ENCODE results near the gene CIROP.

CIROP gene, protein sequence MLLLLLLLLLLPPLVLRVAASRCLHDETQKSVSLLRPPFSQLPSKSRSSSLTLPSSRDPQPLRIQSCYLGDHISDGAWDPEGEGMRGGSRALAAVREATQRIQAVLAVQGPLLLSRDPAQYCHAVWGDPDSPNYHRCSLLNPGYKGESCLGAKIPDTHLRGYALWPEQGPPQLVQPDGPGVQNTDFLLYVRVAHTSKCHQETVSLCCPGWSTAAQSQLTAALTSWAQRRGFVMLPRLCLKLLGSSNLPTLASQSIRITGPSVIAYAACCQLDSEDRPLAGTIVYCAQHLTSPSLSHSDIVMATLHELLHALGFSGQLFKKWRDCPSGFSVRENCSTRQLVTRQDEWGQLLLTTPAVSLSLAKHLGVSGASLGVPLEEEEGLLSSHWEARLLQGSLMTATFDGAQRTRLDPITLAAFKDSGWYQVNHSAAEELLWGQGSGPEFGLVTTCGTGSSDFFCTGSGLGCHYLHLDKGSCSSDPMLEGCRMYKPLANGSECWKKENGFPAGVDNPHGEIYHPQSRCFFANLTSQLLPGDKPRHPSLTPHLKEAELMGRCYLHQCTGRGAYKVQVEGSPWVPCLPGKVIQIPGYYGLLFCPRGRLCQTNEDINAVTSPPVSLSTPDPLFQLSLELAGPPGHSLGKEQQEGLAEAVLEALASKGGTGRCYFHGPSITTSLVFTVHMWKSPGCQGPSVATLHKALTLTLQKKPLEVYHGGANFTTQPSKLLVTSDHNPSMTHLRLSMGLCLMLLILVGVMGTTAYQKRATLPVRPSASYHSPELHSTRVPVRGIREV

DNA sequence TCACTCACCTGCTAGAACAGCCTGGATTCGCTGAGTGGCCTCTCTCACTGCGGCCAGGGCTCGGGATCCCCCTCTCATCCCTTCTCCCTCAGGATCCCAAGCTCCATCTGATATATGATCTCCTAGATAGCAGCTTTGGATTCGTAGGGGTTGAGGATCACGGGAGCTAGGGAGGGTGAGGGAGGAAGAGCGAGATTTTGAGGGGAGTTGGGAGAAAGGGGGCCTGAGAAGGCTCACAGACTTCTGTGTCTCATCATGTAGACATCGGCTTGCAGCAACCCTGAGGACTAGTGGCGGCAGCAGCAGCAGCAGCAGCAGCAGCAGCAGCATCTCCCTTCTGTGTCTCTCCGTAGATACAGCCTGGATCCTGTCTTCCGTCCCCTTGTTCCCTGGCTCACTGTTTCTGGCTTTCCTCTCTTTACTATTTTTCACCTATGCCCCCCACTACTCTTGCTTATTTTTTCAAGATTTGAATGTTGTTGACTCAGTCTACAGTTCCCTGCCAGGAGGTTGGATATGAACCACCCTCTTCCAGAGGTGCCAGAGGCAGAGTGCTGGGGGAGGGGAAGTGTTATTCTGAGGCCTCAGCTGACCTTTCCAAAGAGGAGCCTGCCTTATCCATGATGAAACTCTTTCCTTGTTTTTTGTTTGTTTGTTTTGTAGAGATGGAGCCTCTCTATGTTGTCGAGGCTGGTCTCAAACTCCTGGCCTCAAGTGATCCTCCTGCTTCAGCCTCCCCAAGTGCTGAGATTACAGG is at the start of gene CIROP:
Gene CIROP, minus strand, starts transcription at position 399 of the 757 bp plus-strand sequence. Its CDS starts 69 bp downstream, at position 330.
- TF ChIP-seq CTCF (IDR thresholded peaks at IDR 0.05; ENCODE audit: borderline replicate concordance, insufficient read depth, low read depth, low read length) = no peak
- no peak within 1 kb of the TSS for H3K4me3 ChIP-seq (ENCODE audit: low read depth, low read length)

GRCh38 chr14:23153851-23154796 is 49.3 kb upstream of the CIROP start:
- TF ChIP-seq CTCF (IDR thresholded peaks at IDR 0.05; ENCODE audit: borderline replicate concordance, insufficient read depth, low read depth, low read length) = no peak

GRCh38 chr14:23151342-23151741 is 46.6 kb upstream of the CIROP start:
- H3K4me3 ChIP-seq (ENCODE audit: low read depth, low read length) = no peak overlapping the region
- TF ChIP-seq CTCF (IDR thresholded peaks at IDR 0.05; ENCODE audit: borderline replicate concordance, insufficient read depth, low read depth, low read length) = no peak

More at GRCh38 chr14:23153851-23154796, 49.3 kb upstream of the CIROP start:
- H3K4me3 ChIP-seq (ENCODE audit: low read depth, low read length) = no peak overlapping the region

DNA sequence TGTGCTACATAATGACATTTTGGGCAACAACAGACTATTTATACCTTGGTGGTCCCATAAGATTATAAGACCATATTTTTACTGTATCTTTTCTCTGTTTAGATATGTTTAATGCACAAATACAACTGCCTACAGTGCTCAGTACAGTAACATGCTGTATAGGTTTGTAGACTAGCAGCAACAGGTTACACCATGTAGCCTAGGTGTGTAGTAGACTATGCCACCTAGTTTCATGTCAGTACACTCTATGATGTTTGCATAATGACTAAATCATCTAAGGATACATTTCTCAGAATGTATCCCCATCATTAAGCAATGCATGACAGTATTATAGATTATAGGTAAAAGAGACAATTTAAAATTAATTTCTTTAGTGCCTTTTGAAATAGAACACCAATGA is 45.0 kb upstream of the CIROP start:
- H3K4me3 ChIP-seq (ENCODE audit: low read depth, low read length) = no peak overlapping the region
- TF ChIP-seq CTCF (IDR thresholded peaks at IDR 0.05; ENCODE audit: borderline replicate concordance, insufficient read depth, low read depth, low read length) = no peak

GRCh38 chr14:23148591-23149249 is 43.9 kb upstream of the CIROP start:
- no peak for TF ChIP-seq CTCF (IDR thresholded peaks at IDR 0.05; ENCODE audit: borderline replicate concordance, insufficient read depth, low read depth, low read length)
- no peak overlapping the region for H3K4me3 ChIP-seq (ENCODE audit: low read depth, low read length)

- H3K4me3 ChIP-seq (ENCODE audit: low read depth, low read length) = no peak overlapping the region
- TF ChIP-seq CTCF (IDR thresholded peaks at IDR 0.05; ENCODE audit: borderline replicate concordance, insufficient read depth, low read depth, low read length) = no peak
Measured at GRCh38 chr14:23147676-23148075, 42.9 kb upstream of the CIROP start.

All from GM12875 (cell line).